Stimulated activated CD8-positive, alpha-beta memory T cell treated with anti-CD3 and anti-CD28 coated beads, Interleukin-4, amount 100 ng/mL, for 1 hour (primary cell): ENCODE data around the gene RASEF.

Experiments
- DNase-seq, 2 donors: peaks; one replicate each; pipeline ENCODE4 v3.0.0-alpha.2; 2020; ENCODE audit warnings: low read depth in 2 of 2, low spot score in 1 of 2

Gene RASEF

GRCh38 chr9:83013867-83014605, 48.9 kb downstream of the RASEF start:
- no peak for DNase-seq

- DNase-seq = no peak
Observed at GRCh38 chr9:83012922-83013838, 49.8 kb downstream of the RASEF start.

- no peak for DNase-seq
Observed at GRCh38 chr9:83012168-83012921, 50.6 kb downstream of the RASEF start.

GRCh38 chr9:83011611-83012010, 51.3 kb downstream of the RASEF start:
- no peak for DNase-seq

- no peak for DNase-seq
Observed at GRCh38 chr9:83007521-83008300, 55.2 kb downstream of the RASEF start.

GRCh38 chr9:83006378-83006777, 56.6 kb downstream of the RASEF start:
- no peak for DNase-seq

GRCh38 chr9:83005963-83006362, 57.0 kb downstream of the RASEF start:
- no peak for DNase-seq

- no peak for DNase-seq
Observed at GRCh38 chr9:83005361-83005760, 57.6 kb downstream of the RASEF start.

GRCh38 chr9:83002329-83002728, 60.6 kb downstream of the RASEF start:
- DNase-seq = no peak

- no peak for DNase-seq
Observed at GRCh38 chr9:83000765-83001164, 62.2 kb downstream of the RASEF start.

GRCh38 chr9:82998409-82998808, 64.5 kb downstream of the RASEF start:
- DNase-seq = no peak

- no peak for DNase-seq
Observed at GRCh38 chr9:82997476-82998140, 65.3 kb downstream of the RASEF start.

GRCh38 chr9:82996941-82997340, 66.0 kb downstream of the RASEF start:
- no peak for DNase-seq

- no peak for DNase-seq
Observed at GRCh38 chr9:82993856-82994605, 68.9 kb downstream of the RASEF start.

- no peak for DNase-seq
Observed at GRCh38 chr9:82991671-82992070, 71.3 kb downstream of the RASEF start.

GRCh38 chr9:82989929-82990328, 73.0 kb downstream of the RASEF start:
- no peak for DNase-seq

- DNase-seq = no peak
Observed at GRCh38 chr9:82988488-82988887, 74.5 kb downstream of the RASEF start.

GRCh38 chr9:82987370-82988189, 75.4 kb downstream of the RASEF start:
- no peak for DNase-seq

GRCh38 chr9:82981552-82981951, 81.4 kb downstream of the RASEF start:
- DNase-seq = no peak
